ENCODE results near the gene CBARP. TPM values are rescaled to one million over a fixed set of nuclear protein-coding genes. Genes with fewer than 3 reads are reported as not detected.

CBARP gene
- total RNA-seq, 1 donor from 2014 or later: 26.2 TPM

DNA sequence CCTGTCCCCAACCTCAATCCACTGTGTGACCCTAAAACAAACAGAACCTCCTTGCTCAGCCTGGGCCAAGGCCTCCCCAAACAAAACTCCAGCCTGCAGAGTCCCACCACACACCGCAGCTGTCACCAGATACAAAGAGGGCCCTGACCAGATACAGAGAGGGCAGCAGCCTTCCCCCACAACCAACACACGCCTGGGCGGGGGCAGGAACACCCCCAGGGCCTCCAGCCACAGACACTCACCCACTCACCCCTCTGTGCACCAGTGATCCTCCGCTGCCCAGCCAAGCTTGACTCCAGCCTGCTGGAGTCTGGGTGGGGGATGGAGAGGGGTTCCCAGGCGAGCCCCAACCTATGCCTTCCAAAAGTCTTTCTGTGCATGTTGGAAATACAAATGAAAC, 25.4 kb upstream of the CBARP start:
- peaks cover 35% of the 10 kb centered on the region for H3K27me3 Mint-ChIP-seq (ENCODE audit: low read depth)
- H3K4me3 Mint-ChIP-seq: peak overlapping the region; percentile 86
- no peaks in the 10 kb centered on the region for H3K36me3 Mint-ChIP-seq (ENCODE audit: low read depth)
- no peak for DNase-seq (ENCODE audit: low read depth, low spot score)
- peaks cover 69% of the 10 kb centered on the region for H3K4me1 Mint-ChIP-seq
- no peaks in the 10 kb centered on the region for H3K9me3 Mint-ChIP-seq
- peak overlapping the region; percentile 75 for H3K27ac Mint-ChIP-seq (ENCODE audit: unreplicated experiment)
- TF ChIP-seq, protein P1, sequence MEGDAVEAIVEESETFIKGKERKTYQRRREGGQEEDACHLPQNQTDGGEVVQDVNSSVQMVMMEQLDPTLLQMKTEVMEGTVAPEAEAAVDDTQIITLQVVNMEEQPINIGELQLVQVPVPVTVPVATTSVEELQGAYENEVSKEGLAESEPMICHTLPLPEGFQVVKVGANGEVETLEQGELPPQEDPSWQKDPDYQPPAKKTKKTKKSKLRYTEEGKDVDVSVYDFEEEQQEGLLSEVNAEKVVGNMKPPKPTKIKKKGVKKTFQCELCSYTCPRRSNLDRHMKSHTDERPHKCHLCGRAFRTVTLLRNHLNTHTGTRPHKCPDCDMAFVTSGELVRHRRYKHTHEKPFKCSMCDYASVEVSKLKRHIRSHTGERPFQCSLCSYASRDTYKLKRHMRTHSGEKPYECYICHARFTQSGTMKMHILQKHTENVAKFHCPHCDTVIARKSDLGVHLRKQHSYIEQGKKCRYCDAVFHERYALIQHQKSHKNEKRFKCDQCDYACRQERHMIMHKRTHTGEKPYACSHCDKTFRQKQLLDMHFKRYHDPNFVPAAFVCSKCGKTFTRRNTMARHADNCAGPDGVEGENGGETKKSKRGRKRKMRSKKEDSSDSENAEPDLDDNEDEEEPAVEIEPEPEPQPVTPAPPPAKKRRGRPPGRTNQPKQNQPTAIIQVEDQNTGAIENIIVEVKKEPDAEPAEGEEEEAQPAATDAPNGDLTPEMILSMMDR (conservative IDR thresholded peaks at IDR 0.05): no peak

GRCh38 chr19:1262623-1263123, 24.9 kb upstream of the CBARP start:
- no peaks in the 10 kb centered on the region for H3K36me3 Mint-ChIP-seq (ENCODE audit: low read depth)
- DNase-seq (ENCODE audit: low read depth, low spot score): no peak
- no peak overlapping the region for H3K27ac Mint-ChIP-seq (ENCODE audit: unreplicated experiment)

DNA sequence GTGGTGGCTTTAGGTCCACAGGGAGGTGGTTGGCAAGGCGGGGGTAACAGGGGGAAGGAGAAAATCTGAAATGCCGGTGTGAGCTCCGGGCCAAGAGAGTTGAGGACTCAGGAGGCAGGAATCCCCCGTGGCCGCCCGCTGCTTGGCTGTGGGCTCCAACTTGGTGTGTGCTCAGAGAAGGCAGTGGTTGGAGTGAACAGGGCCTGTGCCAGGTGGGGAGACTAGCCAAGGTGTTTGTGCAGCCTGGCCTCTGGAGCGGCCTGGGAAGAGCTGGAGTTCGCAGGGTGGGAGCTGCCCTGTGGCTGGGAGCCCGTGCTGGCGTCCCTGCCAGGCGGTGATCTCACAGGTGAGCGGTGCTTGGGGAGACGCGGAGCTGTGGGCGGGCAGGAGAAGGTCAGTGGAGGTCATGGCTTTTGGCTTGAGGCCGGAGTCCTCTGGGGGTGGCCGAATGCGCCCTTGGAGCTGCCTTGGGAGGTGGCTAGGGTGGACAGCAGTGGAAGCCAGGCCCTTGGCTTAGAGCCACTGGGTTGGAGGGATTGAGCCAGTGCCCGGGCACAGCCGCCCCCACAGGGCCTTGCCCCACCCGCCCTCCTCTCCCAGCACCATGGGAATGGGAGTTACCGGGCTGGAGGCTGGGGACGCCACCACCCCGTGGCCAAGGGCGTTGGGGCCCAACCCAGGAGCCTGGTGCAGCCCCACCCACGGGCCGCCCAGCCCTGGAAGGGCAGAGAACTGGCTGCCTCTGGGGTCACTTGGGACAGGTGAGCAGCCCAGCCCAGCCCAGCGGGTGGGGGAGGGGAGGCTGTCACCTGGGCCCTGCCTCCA, 24.2 kb upstream of the CBARP start:
- Mint-ChIP-seq H3K27ac (ENCODE audit: unreplicated experiment) (peak overlapping the region; percentile 95), H3K27me3 (ENCODE audit: low read depth) (peaks cover 36% of the 10 kb centered on the region), H3K4me1 (peaks cover 71% of the 10 kb centered on the region), H3K36me3 (ENCODE audit: low read depth) (peaks cover 4% of the 10 kb centered on the region), H3K4me3 (peak overlapping the region; percentile 90), H3K9me3 (no peaks in the 10 kb centered on the region)
- TF ChIP-seq, protein P1 (conservative IDR thresholded peaks at IDR 0.05): peak; percentile 14
- no peak for DNase-seq (ENCODE audit: low read depth, low spot score)

More at GRCh38 chr19:1262623-1263123, 24.9 kb upstream of the CBARP start:
- no peaks in the 10 kb centered on the region for H3K9me3 Mint-ChIP-seq
- H3K4me1 Mint-ChIP-seq: peaks cover 71% of the 10 kb centered on the region
- peak overlapping the region; percentile 86 for H3K4me3 Mint-ChIP-seq
- H3K27me3 Mint-ChIP-seq (ENCODE audit: low read depth): peaks cover 37% of the 10 kb centered on the region
- TF ChIP-seq, protein P1 (conservative IDR thresholded peaks at IDR 0.05): no peak

DNA sequence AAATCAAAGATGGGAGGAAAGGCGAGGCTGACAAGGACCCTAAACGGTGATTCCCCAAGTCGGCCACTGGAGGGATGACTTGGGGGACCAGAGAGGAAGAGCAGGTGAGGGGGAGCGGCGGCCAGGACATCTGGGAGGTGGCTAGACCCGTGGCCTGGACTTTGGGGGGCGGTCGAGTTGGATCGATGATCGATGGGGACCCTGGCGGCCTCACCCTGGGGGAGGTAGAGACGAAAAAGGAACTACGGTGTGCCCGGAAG, 23.7 kb upstream of the CBARP start:
- Mint-ChIP-seq H3K4me3 (peak overlapping the region; percentile 90), H3K27ac (ENCODE audit: unreplicated experiment) (peak overlapping the region; percentile 95), H3K36me3 (ENCODE audit: low read depth) (peaks cover 4% of the 10 kb centered on the region), H3K4me1 (peaks cover 71% of the 10 kb centered on the region), H3K27me3 (ENCODE audit: low read depth) (peaks cover 36% of the 10 kb centered on the region), H3K9me3 (no peaks in the 10 kb centered on the region)
- TF ChIP-seq, protein P1 (conservative IDR thresholded peaks at IDR 0.05): peak; percentile 41
- no peak for DNase-seq (ENCODE audit: low read depth, low spot score)

DNA sequence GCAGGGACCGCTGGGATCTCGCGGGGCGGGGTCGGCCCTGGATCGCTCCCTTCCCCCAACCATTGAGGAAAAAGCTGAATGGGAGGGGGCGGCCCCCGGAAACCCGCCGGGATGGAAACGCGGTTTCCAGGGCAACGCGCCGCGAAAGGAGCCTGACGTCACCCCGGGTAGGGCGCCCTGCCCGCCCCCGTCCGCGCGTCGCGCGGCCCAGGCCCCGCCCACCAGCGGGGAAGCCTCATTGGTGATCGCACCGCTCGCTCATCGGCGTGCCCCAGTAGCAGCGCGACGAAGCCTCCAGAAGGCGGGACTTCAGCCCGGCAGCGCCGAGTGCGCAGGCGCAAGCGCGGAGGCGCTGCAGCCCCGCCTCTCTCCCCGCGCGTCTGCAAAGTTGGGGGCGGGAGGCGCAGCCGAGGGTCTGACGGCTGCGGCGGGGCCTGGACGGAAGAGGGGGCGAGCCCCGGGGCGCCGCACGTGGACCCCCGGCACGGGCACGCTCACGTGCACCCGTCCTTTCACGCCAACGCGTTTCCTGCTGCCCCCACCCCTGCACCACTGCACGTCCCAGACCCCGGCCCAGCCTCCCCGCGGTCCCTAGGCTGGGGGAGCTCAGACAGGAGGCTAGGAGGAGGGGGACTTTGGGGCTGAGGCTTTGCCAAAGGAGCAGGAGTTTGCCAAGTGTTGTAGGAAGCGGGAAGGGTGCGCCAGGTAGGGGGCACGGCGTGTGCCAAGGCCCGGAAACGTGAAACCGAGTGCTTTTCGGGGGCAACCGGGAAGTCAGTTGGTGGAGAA, 23.1 kb upstream of the CBARP start:
- H3K4me3 Mint-ChIP-seq: peak overlapping the region; percentile 90
- TF ChIP-seq, protein P1 (conservative IDR thresholded peaks at IDR 0.05): no peak
- H3K36me3 Mint-ChIP-seq (ENCODE audit: low read depth): peaks cover 4% of the 10 kb centered on the region
- H3K9me3 Mint-ChIP-seq: no peaks in the 10 kb centered on the region
- H3K27ac Mint-ChIP-seq (ENCODE audit: unreplicated experiment): peak overlapping the region; percentile 95
- peaks cover 69% of the 10 kb centered on the region for H3K4me1 Mint-ChIP-seq
- H3K27me3 Mint-ChIP-seq (ENCODE audit: low read depth): peaks cover 36% of the 10 kb centered on the region
- peak; percentile 94 for DNase-seq (ENCODE audit: low read depth, low spot score)
